B cell (primary cell): ENCODE results near the gene MDM1.

ENCODE experiments used
- EZH2 ChIP-seq: IDR thresholded peaks from 2 replicates; pipeline ENCODE4 v1.6.1; 2012; ENCODE audit warnings: borderline replicate concordance, low read depth, mild to moderate bottlenecking, moderate library complexity, low read length; ENCODE audit not compliant: insufficient read depth, poor library complexity, severe bottlenecking
- TF ChIP-seq, protein P1 (sequence below): fragments of 200-600 bp; IDR thresholded peaks from one replicate; pipeline ENCODE4 v1.8.0; 2022; ENCODE audit warnings: antibody characterized with exemption, mild to moderate bottlenecking

DNA sequence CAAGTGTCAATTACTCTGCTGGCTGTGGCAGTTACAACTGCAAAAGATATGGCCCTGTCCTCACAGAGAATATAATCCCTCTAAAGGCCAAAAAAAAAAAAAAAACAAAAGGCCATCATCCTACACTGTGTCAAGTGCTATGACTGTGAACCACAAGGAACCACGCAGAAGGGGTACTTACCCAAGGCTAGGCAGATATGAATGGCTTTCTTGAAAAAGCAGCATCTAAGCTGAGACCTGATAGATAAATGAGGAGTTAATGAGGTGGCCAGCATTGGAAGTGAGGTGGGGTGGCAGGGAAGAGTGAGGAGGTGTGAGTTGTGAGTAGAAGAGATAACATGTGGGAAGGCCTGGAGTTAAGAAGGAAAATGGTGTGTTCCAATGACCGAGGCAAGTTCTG lies 62.4 kb downstream of the MDM1 start:
- TF ChIP-seq, protein P1, sequence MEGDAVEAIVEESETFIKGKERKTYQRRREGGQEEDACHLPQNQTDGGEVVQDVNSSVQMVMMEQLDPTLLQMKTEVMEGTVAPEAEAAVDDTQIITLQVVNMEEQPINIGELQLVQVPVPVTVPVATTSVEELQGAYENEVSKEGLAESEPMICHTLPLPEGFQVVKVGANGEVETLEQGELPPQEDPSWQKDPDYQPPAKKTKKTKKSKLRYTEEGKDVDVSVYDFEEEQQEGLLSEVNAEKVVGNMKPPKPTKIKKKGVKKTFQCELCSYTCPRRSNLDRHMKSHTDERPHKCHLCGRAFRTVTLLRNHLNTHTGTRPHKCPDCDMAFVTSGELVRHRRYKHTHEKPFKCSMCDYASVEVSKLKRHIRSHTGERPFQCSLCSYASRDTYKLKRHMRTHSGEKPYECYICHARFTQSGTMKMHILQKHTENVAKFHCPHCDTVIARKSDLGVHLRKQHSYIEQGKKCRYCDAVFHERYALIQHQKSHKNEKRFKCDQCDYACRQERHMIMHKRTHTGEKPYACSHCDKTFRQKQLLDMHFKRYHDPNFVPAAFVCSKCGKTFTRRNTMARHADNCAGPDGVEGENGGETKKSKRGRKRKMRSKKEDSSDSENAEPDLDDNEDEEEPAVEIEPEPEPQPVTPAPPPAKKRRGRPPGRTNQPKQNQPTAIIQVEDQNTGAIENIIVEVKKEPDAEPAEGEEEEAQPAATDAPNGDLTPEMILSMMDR: no peak
- no peak for TF ChIP-seq EZH2
